ENCODE measurements around the gene UXS1.
"Not testable (repeated sequence)": the region's sequence is repeated elsewhere in the genome, so short reads cannot be mapped to it uniquely, and the experiment has no call there.

Gene UXS1

GRCh38 chr2:106204551-106204950 lies 10.4 kb upstream of the UXS1 start:
- not testable (repeated sequence) for H3K36me3 ChIP-seq (ENCODE audit: insufficient read depth, low read length); H3K27me3 ChIP-seq (ENCODE audit: insufficient read depth, low read length); H3K4me1 ChIP-seq (ENCODE audit: insufficient read depth, low read length); H2AFZ ChIP-seq (ENCODE audit: low read depth, low read length); H3K9me3 ChIP-seq (ENCODE audit: low read length); H3K4me3 ChIP-seq (ENCODE audit: low read length)

- Histone ChIP-seq H3K9me3 (ENCODE audit: low read length) (no peaks in the 10 kb centered on the region), H2AFZ (ENCODE audit: low read depth, low read length) (no peak overlapping the region), H3K4me1 (ENCODE audit: insufficient read depth, low read length) (peaks cover 15% of the 10 kb centered on the region), H3K36me3 (ENCODE audit: insufficient read depth, low read length) (no peaks in the 10 kb centered on the region), H3K27me3 (ENCODE audit: insufficient read depth, low read length) (no peaks in the 10 kb centered on the region), H3K4me3 (ENCODE audit: low read length) (no peak overlapping the region)
These were observed 7.6 kb upstream of the UXS1 start for GRCh38 chr2:106201661-106202060.

- Histone ChIP-seq H3K27me3 (ENCODE audit: insufficient read depth, low read length) (no peaks in the 10 kb centered on the region), H2AFZ (ENCODE audit: low read depth, low read length) (no peak overlapping the region), H3K36me3 (ENCODE audit: insufficient read depth, low read length) (no peaks in the 10 kb centered on the region), H3K4me1 (ENCODE audit: insufficient read depth, low read length) (peaks cover 25% of the 10 kb centered on the region), H3K4me3 (ENCODE audit: low read length) (no peak overlapping the region), H3K9me3 (ENCODE audit: low read length) (no peaks in the 10 kb centered on the region)
These were observed 3.8 kb upstream of the UXS1 start for GRCh38 chr2:106197878-106198277.

- Histone ChIP-seq H3K4me1 (ENCODE audit: insufficient read depth, low read length) (peaks cover 36% of the 10 kb centered on the region), H3K36me3 (ENCODE audit: insufficient read depth, low read length) (no peaks in the 10 kb centered on the region), H3K27me3 (ENCODE audit: insufficient read depth, low read length) (no peaks in the 10 kb centered on the region), H3K4me3 (ENCODE audit: low read length) (no peak overlapping the region), H3K9me3 (ENCODE audit: low read length) (no peaks in the 10 kb centered on the region), H2AFZ (ENCODE audit: low read depth, low read length) (no peak overlapping the region)
These were observed 1.9 kb upstream of the UXS1 start for GRCh38 chr2:106195981-106196380.

- no peak overlapping the region for H3K4me3 ChIP-seq (ENCODE audit: low read length)
These were observed 1.4 kb upstream of the UXS1 start for GRCh38 chr2:106195456-106195855.

GRCh38 chr2:106193690-106193976 lies 468 bp downstream of the UXS1 start:
- H3K27me3 ChIP-seq (ENCODE audit: insufficient read depth, low read length) = no peaks in the 10 kb centered on the region
- peak overlapping the region; percentile 89 for H2AFZ ChIP-seq (ENCODE audit: low read depth, low read length)
- peaks cover 32% of the 10 kb centered on the region for H3K4me1 ChIP-seq (ENCODE audit: insufficient read depth, low read length)
- H3K36me3 ChIP-seq (ENCODE audit: insufficient read depth, low read length) = peaks cover 3% of the 10 kb centered on the region
- no peaks in the 10 kb centered on the region for H3K9me3 ChIP-seq (ENCODE audit: low read length)
- H3K4me3 ChIP-seq (ENCODE audit: low read length) = peak overlapping the region; percentile 85

More at GRCh38 chr2:106195456-106195855, 1.4 kb upstream of the UXS1 start:
- Histone ChIP-seq H3K27me3 (ENCODE audit: insufficient read depth, low read length) (no peaks in the 10 kb centered on the region), H3K36me3 (ENCODE audit: insufficient read depth, low read length) (no peaks in the 10 kb centered on the region), H3K4me1 (ENCODE audit: insufficient read depth, low read length) (peaks cover 36% of the 10 kb centered on the region), H3K9me3 (ENCODE audit: low read length) (no peaks in the 10 kb centered on the region), H2AFZ (ENCODE audit: low read depth, low read length) (no peak overlapping the region)

- Histone ChIP-seq H3K9me3 (ENCODE audit: low read length) (peaks cover 4% of the 10 kb centered on the region), H2AFZ (ENCODE audit: low read depth, low read length) (peak overlapping the region; percentile 89), H3K36me3 (ENCODE audit: insufficient read depth, low read length) (peaks cover 6% of the 10 kb centered on the region), H3K4me3 (ENCODE audit: low read length) (peak overlapping the region; percentile 85), H3K27me3 (ENCODE audit: insufficient read depth, low read length) (no peaks in the 10 kb centered on the region), H3K4me1 (ENCODE audit: insufficient read depth, low read length) (peaks cover 27% of the 10 kb centered on the region)
These were observed 1.1 kb downstream of the UXS1 start for GRCh38 chr2:106192752-106193689.

GRCh38 chr2:106191511-106192016 lies 2.5 kb downstream of the UXS1 start:
- Histone ChIP-seq H3K4me1 (ENCODE audit: insufficient read depth, low read length) (peaks cover 21% of the 10 kb centered on the region), H3K9me3 (ENCODE audit: low read length) (peaks cover 6% of the 10 kb centered on the region), H3K36me3 (ENCODE audit: insufficient read depth, low read length) (peaks cover 6% of the 10 kb centered on the region), H2AFZ (ENCODE audit: low read depth, low read length) (no peak overlapping the region), H3K27me3 (ENCODE audit: insufficient read depth, low read length) (no peaks in the 10 kb centered on the region), H3K4me3 (ENCODE audit: low read length) (no peak overlapping the region)

GRCh38 chr2:106189764-106190468 lies 4.2 kb downstream of the UXS1 start:
- H3K9me3 ChIP-seq (ENCODE audit: low read length) = peaks cover 8% of the 10 kb centered on the region
- H2AFZ ChIP-seq (ENCODE audit: low read depth, low read length) = no peak overlapping the region
- no peak overlapping the region for H3K4me3 ChIP-seq (ENCODE audit: low read length)
- no peaks in the 10 kb centered on the region for H3K27me3 ChIP-seq (ENCODE audit: insufficient read depth, low read length)
- H3K4me1 ChIP-seq (ENCODE audit: insufficient read depth, low read length) = peaks cover 17% of the 10 kb centered on the region
- peaks cover 6% of the 10 kb centered on the region for H3K36me3 ChIP-seq (ENCODE audit: insufficient read depth, low read length)

GRCh38 chr2:106189325-106189724 lies 4.8 kb downstream of the UXS1 start:
- no peaks in the 10 kb centered on the region for H3K27me3 ChIP-seq (ENCODE audit: insufficient read depth, low read length)
- H3K4me1 ChIP-seq (ENCODE audit: insufficient read depth, low read length) = peaks cover 14% of the 10 kb centered on the region
- H2AFZ ChIP-seq (ENCODE audit: low read depth, low read length) = no peak overlapping the region
- H3K9me3 ChIP-seq (ENCODE audit: low read length) = peaks cover 8% of the 10 kb centered on the region
- peaks cover 6% of the 10 kb centered on the region for H3K36me3 ChIP-seq (ENCODE audit: insufficient read depth, low read length)
- H3K4me3 ChIP-seq (ENCODE audit: low read length) = no peak overlapping the region

GRCh38 chr2:106187273-106187891 lies 6.7 kb downstream of the UXS1 start:
- Histone ChIP-seq H2AFZ (ENCODE audit: low read depth, low read length) (no peak overlapping the region), H3K4me1 (ENCODE audit: insufficient read depth, low read length) (peaks cover 6% of the 10 kb centered on the region), H3K36me3 (ENCODE audit: insufficient read depth, low read length) (peaks cover 6% of the 10 kb centered on the region), H3K4me3 (ENCODE audit: low read length) (no peak overlapping the region), H3K27me3 (ENCODE audit: insufficient read depth, low read length) (no peaks in the 10 kb centered on the region), H3K9me3 (ENCODE audit: low read length) (peaks cover 8% of the 10 kb centered on the region)

- Histone ChIP-seq H3K9me3 (ENCODE audit: low read length) (peaks cover 8% of the 10 kb centered on the region), H3K36me3 (ENCODE audit: insufficient read depth, low read length) (peaks cover 6% of the 10 kb centered on the region), H3K4me3 (ENCODE audit: low read length) (no peak overlapping the region), H3K4me1 (ENCODE audit: insufficient read depth, low read length) (no peaks in the 10 kb centered on the region), H2AFZ (ENCODE audit: low read depth, low read length) (no peak overlapping the region), H3K27me3 (ENCODE audit: insufficient read depth, low read length) (no peaks in the 10 kb centered on the region)
These were observed 8.5 kb downstream of the UXS1 start for GRCh38 chr2:106185475-106186184.
